Astrocyte (in vitro differentiated cells and primary cell): ENCODE measurements around the gene PLEKHA5. TPM values are rescaled to one million over a fixed set of nuclear protein-coding genes. Genes with fewer than 3 reads are reported as not detected.
"Not testable (repeated sequence)": the region's sequence is repeated elsewhere in the genome, so short reads cannot be mapped to it uniquely, and the experiment has no call there.

ENCODE experiments used
- DNase-seq: peaks from one replicate; pipeline ENCODE4 v3.0.0-alpha.2; 2010; ENCODE audit warnings: low read depth
- FAIRE-seq: peaks from 2 replicates; lab custom pipeline; 2011; peaks lifted over from hg19 to GRCh38; lab: Jason Lieb, UNC
- H2AFZ ChIP-seq: 2 replicates; pipeline ENCODE4 v1.6.0; 2012; ENCODE audit warnings: low read depth, low read length, inconsistent platforms
- H3K27ac ChIP-seq: 2 replicates; pipeline ENCODE4 v1.5.1; 2011; ENCODE audit warnings: low read depth, low read length, inconsistent platforms
- H3K27me3 ChIP-seq: 2 replicates; pipeline ENCODE4 v1.6.0; 2011; ENCODE audit warnings: low read length, inconsistent platforms; ENCODE audit not compliant: insufficient read depth
- H3K36me3 ChIP-seq: 2 replicates; pipeline ENCODE4 v1.5.1; 2011; ENCODE audit warnings: low read length, inconsistent platforms; ENCODE audit not compliant: insufficient read depth
- H3K4me1 ChIP-seq: 2 replicates; pipeline ENCODE4 v1.5.1; 2011; ENCODE audit warnings: low read length, inconsistent platforms; ENCODE audit not compliant: insufficient read depth
- H3K4me2 ChIP-seq: 2 replicates; pipeline ENCODE4 v1.6.0; 2012; ENCODE audit warnings: low read length, inconsistent platforms
- H3K4me3 ChIP-seq: 2 replicates; pipeline ENCODE4 v1.5.1; 2011; ENCODE audit warnings: low read depth, mild to moderate bottlenecking, low read length, inconsistent platforms; ENCODE audit not compliant: insufficient read depth
- H3K79me2 ChIP-seq: 2 replicates; pipeline ENCODE4 v1.6.0; 2012; ENCODE audit warnings: mild to moderate bottlenecking, low read length, inconsistent platforms; ENCODE audit not compliant: insufficient read depth
- H3K9ac ChIP-seq: 2 replicates; pipeline ENCODE4 v1.6.0; 2012; ENCODE audit warnings: mild to moderate bottlenecking, low read length, inconsistent platforms
- H3K9me3 ChIP-seq: 2 replicates; pipeline ENCODE4 v1.5.1; 2012; ENCODE audit warnings: low read depth, mild to moderate bottlenecking, low read length, inconsistent platforms; ENCODE audit not compliant: insufficient read depth
- H4K20me1 ChIP-seq: 2 replicates; pipeline ENCODE4 v1.6.0; 2012; ENCODE audit warnings: low read length, inconsistent platforms; ENCODE audit not compliant: insufficient read depth
- H3K27ac Mint-ChIP-seq: one replicate; pipeline ENCODE4 v1.8.0; 2021; ENCODE audit warnings: mild to moderate bottlenecking, mixed read lengths; ENCODE audit not compliant: unreplicated experiment
- H3K27me3 Mint-ChIP-seq: one replicate; pipeline ENCODE4 v1.8.0; 2021; ENCODE audit warnings: low read depth, mixed read lengths; ENCODE audit not compliant: unreplicated experiment
- H3K36me3 Mint-ChIP-seq: one replicate; pipeline ENCODE4 v1.8.0; 2021; ENCODE audit warnings: low read depth, mixed read lengths; ENCODE audit not compliant: unreplicated experiment
- H3K4me1 Mint-ChIP-seq: one replicate; pipeline ENCODE4 v1.8.0; 2021; ENCODE audit warnings: low read depth, mixed read lengths; ENCODE audit not compliant: unreplicated experiment
- H3K4me3 Mint-ChIP-seq: one replicate; pipeline ENCODE4 v1.8.0; 2021; ENCODE audit warnings: mild to moderate bottlenecking, moderate library complexity, mixed read lengths; ENCODE audit not compliant: unreplicated experiment
- H3K9me3 Mint-ChIP-seq: one replicate; pipeline ENCODE4 v1.8.0; 2021; ENCODE audit warnings: mild to moderate bottlenecking, mixed read lengths; ENCODE audit not compliant: unreplicated experiment
- CTCF ChIP-seq: IDR thresholded peaks from 2 replicates; pipeline ENCODE4 v1.5.1; 2011; ENCODE audit warnings: low read depth, mild to moderate bottlenecking, inconsistent platforms, low read length, moderate library complexity; ENCODE audit not compliant: insufficient read depth
- EZH2 ChIP-seq: IDR thresholded peaks from 2 replicates; pipeline ENCODE4 v1.6.1; 2012; ENCODE audit warnings: mild to moderate bottlenecking, low read length, inconsistent platforms; ENCODE audit not compliant: insufficient read depth
- total RNA-seq: library from RNA; stranded (reverse); gene quantifications from 2 replicates; pipeline ENCODE4 v1.2.1, GENCODE V29; 2021

The PLEKHA5 gene
- total RNA-seq, 1 donor from 2014 or later = 38.9 TPM

GRCh38 chr12:19088606-19089005, 40.9 kb upstream of the PLEKHA5 start:
- no peak overlapping the region for H3K4me3 Mint-ChIP-seq
- H3K4me1 Mint-ChIP-seq = no peaks in the 10 kb centered on the region
- Histone ChIP-seq H3K9ac (no peak overlapping the region), H3K4me1 (no peaks in the 10 kb centered on the region), H3K36me3 (no peaks in the 10 kb centered on the region), H4K20me1 (no peaks in the 10 kb centered on the region), H3K9me3 (no peaks in the 10 kb centered on the region), H3K27ac (no peak overlapping the region), H3K79me2 (no peaks in the 10 kb centered on the region), H3K27me3 (no peaks in the 10 kb centered on the region), H2AFZ (no peak overlapping the region), H3K4me3 (no peak overlapping the region), H3K4me2 (no peak overlapping the region)
- H3K27ac Mint-ChIP-seq = no peak overlapping the region
- no peak for FAIRE-seq
- no peak for DNase-seq
- no peaks in the 10 kb centered on the region for H3K27me3 Mint-ChIP-seq
- H3K36me3 Mint-ChIP-seq = no peaks in the 10 kb centered on the region
- no peak for TF ChIP-seq EZH2
- TF ChIP-seq CTCF = no peak
- no peaks in the 10 kb centered on the region for H3K9me3 Mint-ChIP-seq

- H3K4me3 Mint-ChIP-seq, H3K27me3 Mint-ChIP-seq, H3K27ac Mint-ChIP-seq, FAIRE-seq, H3K4me2 ChIP-seq, H3K9me3 ChIP-seq, H3K36me3 ChIP-seq, H3K4me3 ChIP-seq, H3K27ac ChIP-seq, H3K4me1 Mint-ChIP-seq, H3K36me3 Mint-ChIP-seq, H2AFZ ChIP-seq, H3K9me3 Mint-ChIP-seq, DNase-seq, H3K79me2 ChIP-seq, H3K27me3 ChIP-seq, H4K20me1 ChIP-seq, H3K9ac ChIP-seq: not testable (repeated sequence)
- peaks cover 11% of the 10 kb centered on the region for H3K4me1 ChIP-seq
Measured at GRCh38 chr12:19092482-19092881, 37.1 kb upstream of the PLEKHA5 start.

- Mint-ChIP-seq H3K27ac (no peak overlapping the region), H3K27me3 (no peaks in the 10 kb centered on the region), H3K9me3 (peaks cover 2% of the 10 kb centered on the region), H3K4me1 (peaks cover 2% of the 10 kb centered on the region), H3K4me3 (no peak overlapping the region), H3K36me3 (no peaks in the 10 kb centered on the region)
- H3K4me2 ChIP-seq = no peak overlapping the region
- no peaks in the 10 kb centered on the region for H4K20me1 ChIP-seq
- H3K9ac ChIP-seq = no peak overlapping the region
- no peaks in the 10 kb centered on the region for H3K27me3 ChIP-seq
- no peak overlapping the region for H3K4me3 ChIP-seq
- no peak overlapping the region for H3K27ac ChIP-seq
- H3K4me1 ChIP-seq = peaks cover 11% of the 10 kb centered on the region
- DNase-seq = peak; percentile 58
- H3K79me2 ChIP-seq = no peaks in the 10 kb centered on the region
- no peaks in the 10 kb centered on the region for H3K9me3 ChIP-seq
- H2AFZ ChIP-seq = no peak overlapping the region
- FAIRE-seq = no peak
- H3K36me3 ChIP-seq = no peaks in the 10 kb centered on the region
- TF ChIP-seq CTCF = no peak
- no peak for TF ChIP-seq EZH2
Measured at GRCh38 chr12:19093218-19093617, 36.3 kb upstream of the PLEKHA5 start.
